ENCODE measurements around the gene RNF144A. TPM values are rescaled to one million over a fixed set of nuclear protein-coding genes. Genes with fewer than 3 reads are reported as not detected.

Gene RNF144A
- total RNA-seq, 1 donor from 2014 or later: 1.8 TPM

DNA sequence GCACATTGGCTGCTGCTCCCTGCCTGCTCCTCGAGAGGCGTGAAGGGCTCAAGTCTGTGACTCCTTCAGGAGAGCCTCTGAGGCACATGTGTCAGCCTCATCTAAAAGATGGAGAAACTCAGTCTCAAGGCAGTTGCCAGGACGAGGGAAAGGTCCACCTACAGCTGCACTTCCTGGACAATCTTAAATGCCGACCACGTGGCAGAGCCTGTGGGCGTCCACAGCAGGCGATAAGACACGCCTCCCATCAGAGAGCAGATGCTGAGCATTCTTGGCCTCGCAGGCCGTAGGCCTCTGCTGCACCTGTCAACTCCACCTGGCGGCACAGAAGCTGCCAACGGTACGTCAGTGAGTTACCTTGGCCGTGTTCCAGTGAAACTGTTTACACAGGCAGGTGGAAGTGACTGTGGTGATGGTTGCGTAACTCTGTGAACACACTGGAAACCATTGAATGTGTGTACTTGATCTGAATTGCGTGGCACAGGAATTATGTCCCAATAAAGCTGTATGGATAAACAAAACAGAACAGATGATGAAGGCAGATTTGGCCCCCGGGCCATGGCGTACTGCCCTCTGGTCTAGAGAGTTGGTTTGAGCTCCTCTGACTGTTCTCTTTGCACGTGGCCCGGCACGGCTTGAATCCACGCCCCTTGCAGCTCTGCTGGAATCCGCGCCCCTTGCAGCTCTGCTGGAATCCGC is 114.5 kb downstream of the RNF144A start:
- TF ChIP-seq, protein P1, sequence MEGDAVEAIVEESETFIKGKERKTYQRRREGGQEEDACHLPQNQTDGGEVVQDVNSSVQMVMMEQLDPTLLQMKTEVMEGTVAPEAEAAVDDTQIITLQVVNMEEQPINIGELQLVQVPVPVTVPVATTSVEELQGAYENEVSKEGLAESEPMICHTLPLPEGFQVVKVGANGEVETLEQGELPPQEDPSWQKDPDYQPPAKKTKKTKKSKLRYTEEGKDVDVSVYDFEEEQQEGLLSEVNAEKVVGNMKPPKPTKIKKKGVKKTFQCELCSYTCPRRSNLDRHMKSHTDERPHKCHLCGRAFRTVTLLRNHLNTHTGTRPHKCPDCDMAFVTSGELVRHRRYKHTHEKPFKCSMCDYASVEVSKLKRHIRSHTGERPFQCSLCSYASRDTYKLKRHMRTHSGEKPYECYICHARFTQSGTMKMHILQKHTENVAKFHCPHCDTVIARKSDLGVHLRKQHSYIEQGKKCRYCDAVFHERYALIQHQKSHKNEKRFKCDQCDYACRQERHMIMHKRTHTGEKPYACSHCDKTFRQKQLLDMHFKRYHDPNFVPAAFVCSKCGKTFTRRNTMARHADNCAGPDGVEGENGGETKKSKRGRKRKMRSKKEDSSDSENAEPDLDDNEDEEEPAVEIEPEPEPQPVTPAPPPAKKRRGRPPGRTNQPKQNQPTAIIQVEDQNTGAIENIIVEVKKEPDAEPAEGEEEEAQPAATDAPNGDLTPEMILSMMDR (IDR thresholded peaks at IDR 0.05): no peak
- Histone ChIP-seq H3K36me3 (peaks cover 6 to 7% of the 10 kb centered on the region in 2 donors), H3K27ac (no peak overlapping the region), H3K4me3 (no peak overlapping the region), H3K4me1 (no peaks in the 10 kb centered on the region), H3K9me3 (no peaks in the 10 kb centered on the region), H3K27me3 (no peaks in the 10 kb centered on the region)
- no peak for DNase-seq (ENCODE audit: low spot score in 2 of 2)
- intact Hi-C loops (cut with DNase I): no loop called here

DNA sequence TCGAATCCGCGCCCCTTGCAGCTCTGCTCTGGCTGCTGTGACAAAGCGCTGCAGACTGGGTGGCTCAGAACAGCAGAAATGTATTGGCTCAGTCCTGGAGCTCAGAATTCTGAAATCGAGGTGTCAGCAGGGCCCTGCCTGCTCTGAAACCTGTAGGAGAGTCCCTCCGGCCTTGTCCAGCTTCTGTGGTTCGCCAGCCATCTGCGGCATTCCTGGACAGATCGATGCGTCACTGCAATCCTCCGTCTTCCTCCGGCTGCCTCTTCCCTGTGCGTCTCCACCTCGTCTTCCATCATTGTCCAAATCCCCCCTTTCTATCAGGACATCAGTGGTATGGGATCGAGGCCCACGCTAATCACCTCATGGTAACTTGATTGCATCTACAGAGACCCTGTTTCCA is 115.2 kb downstream of the RNF144A start:
- Histone ChIP-seq H3K4me3 (no peak overlapping the region), H3K4me1 (peaks cover 0 to 2% of the 10 kb centered on the region in 2 donors), H3K36me3 (peaks cover 6 to 7% of the 10 kb centered on the region in 2 donors), H3K9me3 (no peaks in the 10 kb centered on the region), H3K27me3 (no peaks in the 10 kb centered on the region), H3K27ac (no peak overlapping the region)
- no peak for DNase-seq (ENCODE audit: low spot score in 2 of 2)
- TF ChIP-seq, protein P1 (IDR thresholded peaks at IDR 0.05): no peak
- intact Hi-C loops (cut with DNase I): no loop called here

DNA sequence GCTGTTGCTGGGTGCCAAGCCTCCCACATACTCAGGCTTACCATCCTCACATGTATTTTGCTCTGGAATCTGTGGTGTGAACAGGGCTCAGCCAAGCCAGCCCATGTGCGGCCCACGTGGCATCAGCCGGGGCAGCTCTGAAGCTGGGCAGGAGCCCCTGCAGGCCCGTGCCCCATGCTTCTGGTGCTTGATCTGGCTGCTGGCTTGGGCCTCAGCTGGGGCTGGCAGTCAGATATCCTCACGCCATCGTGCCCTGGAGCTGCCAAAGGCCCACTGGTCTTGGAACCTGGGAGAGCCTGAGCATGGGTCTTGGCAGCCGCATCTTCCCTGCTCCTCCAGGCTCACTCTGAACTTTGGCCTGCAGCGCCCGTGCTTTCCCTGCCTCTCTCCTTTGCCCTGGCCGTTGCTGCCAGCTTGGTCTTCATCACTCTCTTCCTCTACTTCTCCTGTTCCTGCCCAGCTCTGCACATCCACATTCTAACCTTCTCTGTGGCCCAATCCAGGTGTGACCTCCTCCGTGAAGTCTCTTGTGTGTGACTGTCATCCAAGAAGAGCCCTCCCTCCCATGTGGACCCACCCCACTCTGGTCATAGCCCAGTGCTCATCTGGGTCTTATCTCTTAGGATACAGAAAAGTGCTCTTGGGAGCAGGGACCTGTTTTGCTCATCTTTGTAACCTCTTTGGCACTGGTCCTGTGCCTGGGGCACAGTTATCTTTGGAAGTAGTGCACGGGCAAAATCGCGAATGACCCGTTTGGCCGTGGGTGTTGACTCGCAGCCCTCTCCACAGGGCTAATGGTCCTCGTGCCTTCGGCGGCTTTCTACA is 116.1 kb downstream of the RNF144A start:
- TF ChIP-seq, protein P1 (IDR thresholded peaks at IDR 0.05): no peak
- intact Hi-C loops (cut with DNase I): no loop called here
- Histone ChIP-seq H3K4me3 (no peak overlapping the region), H3K4me1 (peaks cover 0 to 7% of the 10 kb centered on the region in 2 donors), H3K27me3 (no peaks in the 10 kb centered on the region), H3K9me3 (no peaks in the 10 kb centered on the region), H3K27ac (no peak overlapping the region), H3K36me3 (peaks cover 6 to 7% of the 10 kb centered on the region in 2 donors)
- peak in 1 of 2 donors; percentile 33 for DNase-seq (ENCODE audit: low spot score in 2 of 2)

DNA sequence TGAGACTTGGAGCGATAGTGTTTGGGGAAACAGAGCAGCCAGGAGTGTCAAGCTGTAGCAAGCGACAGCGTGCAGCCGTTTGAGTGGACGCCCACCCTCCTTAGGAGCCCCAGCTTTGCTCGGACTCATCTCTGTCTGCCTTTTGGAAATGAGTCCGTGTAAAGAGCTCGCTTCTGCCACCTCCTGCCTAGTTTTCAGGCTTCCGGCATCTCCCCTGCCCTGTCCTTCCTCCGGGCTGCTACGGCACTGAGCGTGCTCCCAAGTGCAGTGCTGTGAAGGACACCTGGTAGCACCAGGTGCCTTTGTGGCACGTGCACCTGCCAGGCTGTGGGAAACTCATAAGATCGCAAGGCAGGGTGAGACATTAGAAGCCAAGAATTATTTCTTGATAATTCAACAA is 117.1 kb downstream of the RNF144A start:
- Histone ChIP-seq H3K4me1 (peaks cover 0 to 7% of the 10 kb centered on the region in 2 donors), H3K9me3 (no peaks in the 10 kb centered on the region), H3K36me3 (peaks cover 6 to 7% of the 10 kb centered on the region in 2 donors), H3K27ac (no peak overlapping the region), H3K4me3 (peak overlapping the region in 1 of 2 donors; percentile 27), H3K27me3 (no peaks in the 10 kb centered on the region)
- peak in 1 of 2 donors; percentile 60 for DNase-seq (ENCODE audit: low spot score in 2 of 2)
- TF ChIP-seq, protein P1 (IDR thresholded peaks at IDR 0.05): peak in 1 of 3 experiments; percentile 25
- intact Hi-C loops (cut with DNase I): no loop called here

DNA sequence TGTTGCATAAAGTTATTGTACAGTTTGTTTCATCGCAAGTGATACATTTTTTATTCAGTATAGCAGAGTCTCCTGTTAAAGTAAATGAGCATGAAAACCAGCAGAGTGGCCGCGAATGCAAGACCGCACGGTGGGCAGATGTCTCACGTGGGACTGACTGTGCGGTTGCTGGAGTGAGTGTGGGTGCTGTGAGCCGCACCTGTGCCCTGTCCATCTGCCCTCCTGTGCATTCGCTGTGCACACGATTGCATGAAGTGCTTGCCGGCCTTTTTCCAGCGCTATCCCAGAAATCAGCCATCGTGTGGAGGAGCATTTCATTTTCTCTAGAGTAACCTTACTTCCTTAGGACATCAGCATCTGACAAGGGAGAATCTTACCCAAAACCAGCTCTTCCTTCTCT is 118.7 kb downstream of the RNF144A start:
- TF ChIP-seq, protein P1 (IDR thresholded peaks at IDR 0.05): no peak
- Histone ChIP-seq H3K4me1 (peaks cover 0 to 7% of the 10 kb centered on the region in 2 donors), H3K9me3 (no peaks in the 10 kb centered on the region), H3K36me3 (peaks cover 5 to 6% of the 10 kb centered on the region in 2 donors), H3K27me3 (no peaks in the 10 kb centered on the region), H3K4me3 (no peak overlapping the region), H3K27ac (no peak overlapping the region)
- peak in 1 of 2 donors; percentile 18 for DNase-seq (ENCODE audit: low spot score in 2 of 2)
- intact Hi-C loops (cut with DNase I): loop anchor here (2.0 kb wide), 1 partner anchor 117 kb away; no protein-coding TSS in a partner anchor

Measured in ascending aorta (tissue), 2 donors.